Panc1 (cell line): ENCODE results near the gene TNK1.

Source experiments
- CTCF ChIP-seq: fragments of 450-650 bp; IDR thresholded peaks from 2 replicates; pipeline ENCODE4 v1.5.1; 2017; ENCODE audit warnings: mild to moderate bottlenecking
- POLR2AphosphoS5 ChIP-seq: IDR thresholded peaks from 2 replicates; pipeline ENCODE4 v1.6.1; 2012; ENCODE audit warnings: mild to moderate bottlenecking, low read depth, low read length, moderate library complexity
- REST ChIP-seq, 2 experiments: IDR thresholded peaks; 2 replicates each; pipeline ENCODE4 v1.6.1; 2011 to 2012; ENCODE audit warnings: low read depth in 2 of 2, control low read depth in 1 of 2, low read length in 1 of 2, mild to moderate bottlenecking in 1 of 2, moderate library complexity in 1 of 2; ENCODE audit not compliant: insufficient read depth in 1 of 2
- SIN3A ChIP-seq: IDR thresholded peaks from 2 replicates; pipeline ENCODE4 v1.6.1; 2012; ENCODE audit warnings: low read depth, mild to moderate bottlenecking, low read length, moderate library complexity, borderline replicate concordance; ENCODE audit not compliant: insufficient read depth
- TCF7L2 ChIP-seq: IDR thresholded peaks from 2 replicates; pipeline ENCODE4 v1.6.1; 2011; ENCODE audit warnings: mild to moderate bottlenecking, low read depth, low read length, inconsistent platforms

GRCh38 chr17:7388856-7389255, 8.0 kb downstream of the TNK1 start:
- TF ChIP-seq SIN3A (no peak), CTCF (no peak), REST (IDR thresholded peaks at IDR 0.05; ENCODE audit: insufficient read depth in 1 of 2, low read depth in 2 of 2, low read length in 1 of 2) (no peak), TCF7L2 (no peak), POLR2AphosphoS5 (no peak)
